Femur (tissue), 1 donor: ENCODE results near the gene ATP5MK.
A peak's percentile ranks its signal among the peaks of the same experiment; 100 is the strongest.
"Not testable (repeated sequence)": the region's sequence is repeated elsewhere in the genome, so short reads cannot be mapped to it uniquely, and the experiment has no call there.

Experiments used
- DNase-seq: peaks from one replicate; pipeline ENCODE4 v3.0.0-alpha.2; 2017

ATP5MK gene

GRCh38 chr10:103395754-103396066 is 565 bp downstream of the ATP5MK start:
- DNase-seq = peak; percentile 35

GRCh38 chr10:103394180-103394579 is 2.1 kb downstream of the ATP5MK start:
- no peak for DNase-seq

- no peak for DNase-seq
These were observed 13.5 kb downstream of the ATP5MK start for GRCh38 chr10:103382769-103383168.

- DNase-seq = no peak
These were observed 22.0 kb downstream of the ATP5MK start for GRCh38 chr10:103374263-103374662.

DNA sequence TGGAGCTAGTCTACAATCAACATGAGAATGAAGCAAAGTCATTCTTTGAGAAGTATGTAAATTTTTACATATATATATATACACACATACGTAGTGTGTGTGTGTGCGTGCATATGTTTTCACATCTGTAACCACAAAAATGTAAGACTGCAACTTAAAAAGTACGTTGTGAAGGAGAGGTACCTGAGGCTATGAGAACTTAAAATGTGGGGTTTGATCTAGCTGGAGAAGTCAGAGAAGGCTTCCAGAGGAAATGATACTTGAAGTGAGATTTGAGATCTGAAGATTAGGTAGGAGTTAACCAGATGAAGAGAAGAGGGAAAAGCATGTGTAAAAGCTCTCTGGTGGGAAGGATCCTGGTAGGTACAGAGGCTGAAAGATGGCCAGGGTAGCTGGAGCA is 22.7 kb downstream of the ATP5MK start:
- DNase-seq = no peak

DNA sequence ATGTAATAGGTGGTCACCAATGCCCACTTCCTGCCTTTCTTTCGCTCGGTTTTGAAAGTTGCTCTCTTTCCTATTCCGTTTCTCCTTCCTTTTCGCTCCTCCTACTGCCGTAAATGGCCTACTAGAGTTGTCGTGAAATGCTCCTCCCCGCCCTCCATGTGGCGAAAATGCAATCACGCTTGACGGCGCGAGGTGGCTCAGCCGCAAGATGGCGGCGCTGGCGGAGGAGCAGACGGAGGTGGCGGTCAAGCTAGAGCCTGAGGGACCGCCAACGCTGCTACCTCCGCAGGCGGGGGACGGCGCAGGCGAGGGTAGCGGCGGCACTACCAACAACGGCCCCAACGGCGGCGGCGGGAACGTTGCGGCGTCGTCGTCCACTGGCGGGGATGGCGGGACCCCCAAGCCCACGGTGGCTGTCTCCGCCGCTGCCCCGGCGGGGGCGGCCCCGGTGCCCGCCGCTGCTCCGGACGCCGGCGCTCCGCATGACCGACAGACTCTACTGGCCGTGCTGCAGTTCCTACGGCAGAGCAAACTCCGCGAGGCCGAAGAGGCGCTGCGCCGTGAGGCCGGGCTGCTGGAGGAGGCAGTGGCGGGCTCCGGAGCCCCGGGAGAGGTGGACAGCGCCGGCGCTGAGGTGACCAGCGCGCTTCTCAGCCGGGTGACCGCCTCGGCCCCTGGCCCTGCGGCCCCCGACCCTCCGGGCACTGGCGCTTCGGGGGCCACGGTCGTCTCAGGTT is 28.3 kb downstream of the ATP5MK start, which contains the start of gene TAF5:
TAF5 (plus strand) TSS at position 195 of the 737 bp plus-strand sequence; CDS start at position 209, 14 bp downstream.
- peak; percentile 95 for DNase-seq

DNA sequence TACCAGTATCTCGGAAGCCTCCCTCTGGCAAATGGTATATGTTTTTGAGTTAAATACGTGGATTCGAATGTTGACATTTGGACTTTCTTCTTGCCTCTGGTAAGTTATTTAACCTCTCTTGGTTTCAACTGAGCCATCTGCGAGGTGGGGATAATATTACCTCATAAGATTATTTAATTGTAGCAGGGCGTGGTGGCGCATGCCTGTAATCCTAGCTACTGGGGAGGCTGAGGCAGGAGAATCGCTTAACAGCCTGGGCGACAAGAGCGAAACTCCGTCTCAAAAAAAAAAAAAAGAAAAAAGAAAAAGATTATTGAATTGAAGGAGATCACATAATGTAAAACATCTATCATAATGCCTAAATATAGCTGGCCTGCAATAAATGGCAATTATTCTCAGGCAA is 28.9 kb downstream of the ATP5MK start:
- no peak for DNase-seq

DNA sequence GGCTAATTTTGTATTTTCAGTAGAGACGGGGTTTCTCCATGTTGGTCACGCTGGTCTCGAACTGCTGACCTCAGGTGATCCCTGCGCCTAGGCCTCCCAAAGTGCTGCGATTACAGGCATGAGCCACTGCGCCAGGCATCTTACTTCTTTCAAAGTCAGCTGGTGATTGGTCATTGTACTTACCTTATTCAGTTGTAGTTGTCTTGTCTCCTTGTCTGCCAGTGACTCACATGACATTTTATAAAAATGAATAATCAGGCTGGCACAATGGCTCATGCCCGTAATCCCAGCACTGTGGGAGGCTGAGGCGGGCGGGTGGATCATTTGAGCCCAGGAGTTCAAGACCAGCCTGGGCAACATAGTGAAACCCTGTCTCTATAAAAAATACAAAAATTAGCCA is 35.5 kb downstream of the ATP5MK start:
- DNase-seq = not testable (repeated sequence)

- not testable (repeated sequence) for DNase-seq
These were observed 36.8 kb downstream of the ATP5MK start for GRCh38 chr10:103359493-103359892.

- no peak for DNase-seq
These were observed 40.2 kb downstream of the ATP5MK start for GRCh38 chr10:103355906-103356599.

GRCh38 chr10:103354567-103354966 is 41.7 kb downstream of the ATP5MK start:
- not testable (repeated sequence) for DNase-seq

DNA sequence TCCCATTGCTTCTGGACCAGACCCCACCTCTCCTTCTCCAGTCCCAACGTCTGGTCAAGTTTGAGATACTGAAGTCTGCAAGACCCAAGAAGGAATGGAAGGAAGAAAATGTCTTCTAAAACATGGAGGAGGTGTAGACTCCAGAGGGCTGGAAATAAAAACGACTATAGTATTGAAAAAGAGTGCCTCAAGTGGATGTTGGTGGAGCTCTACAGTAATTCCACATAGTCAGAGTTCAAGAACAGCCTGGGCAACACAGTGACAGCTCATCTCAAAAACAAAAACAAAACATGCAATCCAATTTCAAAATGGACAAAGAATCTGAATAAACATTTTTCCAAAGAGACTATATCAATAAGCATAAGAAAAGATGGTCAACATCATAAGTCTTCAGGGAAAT is 43.0 kb downstream of the ATP5MK start:
- no peak for DNase-seq

GRCh38 chr10:103350517-103351260 is 45.6 kb downstream of the ATP5MK start, which contains the start of gene PCGF6:
PCGF6 (minus strand) TSS chr10:103351140; CDS start chr10:103351066, 74 bp downstream.
- DNase-seq = peak; percentile 91

- no peak for DNase-seq
These were observed 46.1 kb downstream of the ATP5MK start for GRCh38 chr10:103350175-103350516.
